Measurements from ENCODE around the gene FERD3L. TPM values are rescaled to one million over a fixed set of nuclear protein-coding genes. Genes with fewer than 3 reads are reported as not detected.

FERD3L gene
- total RNA-seq, 1 experiment from 2014 or later = not detected

DNA sequence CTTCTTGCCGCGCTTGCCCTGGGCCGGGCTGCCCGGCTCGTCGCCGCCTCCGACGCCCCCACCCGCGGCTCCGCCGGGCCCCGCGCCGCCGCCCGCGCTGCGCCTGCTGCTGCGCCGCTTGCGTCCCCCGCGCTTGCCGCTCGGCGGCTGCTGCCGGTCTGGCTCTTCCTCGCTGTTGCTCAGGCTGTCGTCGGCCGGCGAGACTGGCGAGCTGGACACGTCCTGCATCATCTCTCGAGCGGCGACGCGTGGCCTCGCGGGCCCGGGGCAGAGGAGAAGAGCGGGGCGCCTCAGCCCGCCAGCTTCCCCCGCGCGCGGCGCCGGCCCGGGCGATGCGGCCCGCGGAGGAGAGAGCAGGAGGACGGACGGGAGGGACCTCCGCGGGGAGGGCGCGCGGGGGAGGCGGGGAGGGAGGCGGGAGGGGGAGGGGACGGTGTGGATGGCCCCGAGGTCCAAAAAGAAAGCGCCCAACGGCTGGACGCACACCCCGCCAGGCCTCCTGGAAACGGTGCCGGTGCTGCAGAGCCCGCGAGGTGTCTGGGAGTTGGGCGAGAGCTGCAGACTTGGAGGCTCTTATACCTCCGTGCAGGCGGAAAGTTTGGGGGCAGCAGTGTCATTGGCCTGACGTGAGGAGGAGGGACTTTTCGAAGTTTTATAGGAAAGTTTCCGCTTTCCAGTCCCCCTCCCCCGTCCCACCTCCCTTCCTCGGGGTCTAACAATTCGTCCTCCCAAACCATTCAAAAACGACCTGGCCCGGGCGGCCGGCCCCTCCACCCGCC, 27.9 kb downstream of the FERD3L start, which contains the start of gene TWIST1:
Gene TWIST1 (minus strand): TSS at position 546 of the 779 bp plus-strand sequence. CDS start 315 bp downstream, at position 231.
- DNase-seq (ENCODE audit: low read depth) = peak; percentile 90

DNA sequence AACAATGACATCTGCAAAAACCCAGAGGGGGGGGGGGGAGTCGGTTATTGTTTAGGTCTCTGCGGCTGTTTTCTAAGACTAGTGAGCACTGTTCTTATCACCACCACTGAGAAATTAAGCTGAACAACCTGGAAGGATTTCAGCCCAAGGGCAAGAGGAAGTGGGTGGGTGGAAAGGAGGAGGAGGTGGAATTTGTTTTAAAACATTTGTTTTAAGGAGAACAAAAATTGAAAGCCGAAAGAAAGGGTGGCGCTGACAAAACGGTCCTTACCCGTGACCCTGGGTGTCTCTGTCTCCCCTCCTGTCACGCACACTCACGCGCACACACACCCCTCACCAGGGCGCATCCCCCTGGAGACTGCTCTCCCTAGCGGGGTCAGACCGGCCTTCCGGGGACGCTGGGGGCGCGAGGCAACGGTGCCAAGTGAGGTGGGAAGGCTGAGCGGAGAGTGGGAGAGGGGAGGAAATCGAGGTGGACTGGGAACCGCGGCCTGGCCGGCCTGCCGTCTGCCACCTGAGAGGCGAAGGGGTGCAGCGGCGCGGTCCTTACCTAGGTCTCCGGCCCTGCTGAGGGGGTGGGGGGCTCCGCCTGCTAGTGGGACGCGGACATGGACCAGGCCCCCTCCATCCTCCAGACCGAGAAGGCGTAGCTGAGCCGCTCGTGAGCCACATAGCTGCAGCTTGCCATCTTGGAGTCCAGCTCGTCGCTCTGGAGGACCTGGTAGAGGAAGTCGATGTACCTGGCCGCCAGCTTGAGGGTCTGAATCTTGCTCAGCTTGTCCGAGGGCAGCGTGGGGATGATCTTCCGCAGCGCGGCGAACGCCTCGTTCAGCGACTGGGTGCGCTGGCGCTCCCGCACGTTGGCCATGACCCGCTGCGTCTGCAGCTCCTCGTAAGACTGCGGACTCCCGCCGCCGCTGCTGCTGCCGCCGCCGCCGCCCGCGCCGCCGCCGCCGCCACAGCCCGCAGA, 28.8 kb downstream of the FERD3L start:
- DNase-seq (ENCODE audit: low read depth) = peak; percentile 72

DNA sequence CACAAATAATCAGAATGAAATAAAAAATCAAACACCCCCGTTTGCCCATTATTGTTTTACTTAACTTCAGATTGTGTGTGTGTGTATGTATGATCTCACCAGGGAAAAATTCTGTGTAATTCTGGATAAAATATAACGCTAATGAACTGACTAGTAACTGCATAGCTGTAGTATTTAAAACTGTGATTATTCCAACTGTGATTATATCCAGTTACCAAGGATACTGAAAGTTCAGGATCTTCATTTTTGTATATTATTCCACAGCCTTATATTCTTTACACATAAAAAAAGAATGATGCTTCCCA, 30.7 kb downstream of the FERD3L start:
- DNase-seq (ENCODE audit: low read depth) = peak; percentile 59

DNA sequence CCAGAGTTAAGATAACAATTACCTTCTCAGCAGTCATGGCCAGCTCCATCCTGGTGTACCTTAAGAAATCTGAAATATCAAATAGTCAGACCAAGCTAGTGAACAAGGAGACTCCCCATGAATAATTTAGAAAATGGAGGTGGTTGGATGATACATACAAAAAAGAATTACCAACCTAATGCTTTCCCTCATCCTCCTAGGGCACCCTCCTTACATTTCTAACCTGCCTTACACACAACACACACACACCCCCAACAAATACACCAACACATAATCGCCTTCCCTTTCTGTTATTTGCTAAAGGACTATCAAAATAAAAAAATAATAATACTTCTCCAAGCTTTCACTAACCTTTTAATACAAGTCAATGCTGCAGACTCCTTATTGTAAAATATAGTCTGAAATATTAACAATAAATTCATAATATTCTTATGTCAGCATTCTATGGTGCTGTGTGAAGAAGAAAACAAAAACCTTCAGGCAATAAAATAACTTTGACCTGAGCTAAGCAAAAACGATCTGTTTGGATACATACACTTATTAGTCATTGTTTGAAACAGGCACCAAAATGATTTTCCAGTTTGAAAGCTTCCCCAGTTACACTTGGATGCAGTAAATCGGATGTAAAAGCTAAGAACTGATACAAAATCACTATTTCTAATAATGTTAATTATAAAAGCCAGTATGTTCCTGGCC, 31.2 kb downstream of the FERD3L start:
- peak; percentile 50 for DNase-seq (ENCODE audit: low read depth)

DNA sequence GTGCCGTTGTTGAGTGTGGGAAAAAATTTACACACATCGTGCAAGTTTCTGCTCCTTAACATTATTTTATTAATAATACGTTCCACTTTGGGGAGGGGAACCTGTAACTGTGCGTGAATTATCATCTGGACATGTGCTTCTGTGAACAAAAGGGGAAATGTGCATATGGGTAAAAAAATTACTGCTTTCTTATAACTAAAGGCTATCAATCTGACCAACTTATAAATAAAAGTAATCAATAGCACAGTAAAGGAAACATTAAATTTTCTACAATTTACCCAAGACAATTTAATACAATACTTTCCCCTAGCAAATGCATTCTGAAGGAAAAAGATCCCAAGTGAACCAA, 32.2 kb downstream of the FERD3L start:
- no peak for DNase-seq (ENCODE audit: low read depth)

DNA sequence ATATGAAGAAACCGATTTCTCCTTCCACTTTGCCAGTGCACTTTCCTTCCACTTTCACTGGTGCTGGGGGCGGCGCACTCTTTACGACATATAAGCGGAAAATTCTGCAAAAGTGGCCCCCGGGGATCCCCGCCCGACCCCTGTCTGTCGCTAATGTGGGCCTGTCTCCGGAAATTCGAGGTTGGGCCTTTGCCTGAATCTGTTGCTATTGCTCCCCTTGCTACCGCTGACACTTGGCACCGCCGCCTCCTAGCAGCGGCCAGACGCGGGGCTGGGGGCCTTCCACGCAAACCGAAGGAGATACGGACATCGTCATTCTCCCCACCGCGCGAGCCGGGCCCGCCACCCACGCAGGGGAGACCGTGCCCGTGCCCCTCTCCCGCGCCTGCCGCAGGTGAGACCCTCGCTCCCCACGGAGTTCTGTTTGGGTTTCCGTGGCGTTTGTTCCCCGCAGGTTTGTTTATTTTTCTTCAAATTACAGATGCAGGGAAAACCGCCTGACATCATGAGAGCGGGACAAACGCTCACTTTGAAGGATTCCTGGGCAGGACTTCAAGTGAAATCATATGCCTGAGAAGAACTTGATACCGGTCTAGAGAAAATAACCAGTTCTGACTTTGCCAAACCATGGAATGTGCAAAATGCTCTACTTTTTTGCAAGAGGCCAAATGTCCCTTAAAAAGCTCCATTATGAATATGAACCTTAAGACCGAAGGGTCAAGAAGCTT, 32.8 kb downstream of the FERD3L start:
- DNase-seq (ENCODE audit: low read depth) = no peak

DNA sequence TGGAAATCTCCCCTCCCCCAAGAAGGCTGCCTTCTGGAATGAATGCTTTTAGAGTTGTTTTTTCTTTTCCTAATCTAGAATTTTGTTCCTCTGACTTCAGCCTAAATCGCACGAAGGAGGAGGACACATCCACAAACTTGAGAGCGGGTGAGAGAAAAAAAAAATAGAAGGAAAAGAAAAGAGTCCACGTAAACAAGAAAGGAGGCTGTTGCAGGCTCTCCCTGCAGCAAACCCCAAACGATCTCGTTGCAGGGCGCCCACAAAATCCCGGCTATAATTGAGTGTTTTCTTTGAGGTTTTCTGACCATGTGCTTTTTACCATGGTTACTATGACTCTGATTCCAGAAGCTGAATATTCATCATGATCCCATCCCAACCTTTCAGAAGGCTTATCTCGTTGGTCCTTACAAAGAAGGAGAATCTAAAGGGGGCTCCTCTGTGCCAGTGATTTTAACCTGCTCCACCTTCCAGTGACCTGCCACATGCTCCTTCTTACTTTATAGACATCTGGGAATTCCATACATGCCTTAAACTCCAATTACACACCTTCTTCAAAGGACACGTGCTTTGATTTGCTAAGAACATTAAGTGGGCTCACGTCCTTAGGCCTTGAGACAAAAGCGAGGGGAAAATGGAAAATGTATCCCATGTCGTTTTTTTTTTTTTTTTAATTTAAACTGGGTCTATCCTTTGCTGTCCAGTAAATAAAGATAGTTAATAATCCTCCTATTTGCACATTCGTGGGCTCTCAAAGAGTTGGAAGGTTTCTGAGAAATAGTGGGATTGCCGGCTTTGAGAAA, 33.5 kb downstream of the FERD3L start:
- DNase-seq (ENCODE audit: low read depth) = no peak

DNA sequence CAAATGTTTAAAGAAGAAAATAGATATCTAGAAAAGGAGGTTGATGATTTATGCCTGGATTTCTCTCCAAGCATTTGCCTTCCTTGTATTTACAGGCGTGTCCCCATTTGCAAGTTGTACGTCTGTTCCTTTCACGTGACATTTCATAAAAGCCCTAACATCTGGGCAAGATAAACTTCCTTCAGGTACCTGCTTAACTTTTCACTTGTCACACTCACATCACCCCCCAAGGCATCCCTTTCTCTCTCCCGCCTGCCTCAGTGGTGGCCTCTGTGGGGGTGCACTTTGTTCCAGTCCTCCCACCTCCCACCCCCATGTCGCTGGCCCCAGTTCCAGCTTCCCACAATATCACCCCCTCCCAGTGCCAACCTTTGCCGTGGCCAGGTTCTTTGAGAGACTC, 34.4 kb downstream of the FERD3L start:
- no peak for DNase-seq (ENCODE audit: low read depth)

DNA sequence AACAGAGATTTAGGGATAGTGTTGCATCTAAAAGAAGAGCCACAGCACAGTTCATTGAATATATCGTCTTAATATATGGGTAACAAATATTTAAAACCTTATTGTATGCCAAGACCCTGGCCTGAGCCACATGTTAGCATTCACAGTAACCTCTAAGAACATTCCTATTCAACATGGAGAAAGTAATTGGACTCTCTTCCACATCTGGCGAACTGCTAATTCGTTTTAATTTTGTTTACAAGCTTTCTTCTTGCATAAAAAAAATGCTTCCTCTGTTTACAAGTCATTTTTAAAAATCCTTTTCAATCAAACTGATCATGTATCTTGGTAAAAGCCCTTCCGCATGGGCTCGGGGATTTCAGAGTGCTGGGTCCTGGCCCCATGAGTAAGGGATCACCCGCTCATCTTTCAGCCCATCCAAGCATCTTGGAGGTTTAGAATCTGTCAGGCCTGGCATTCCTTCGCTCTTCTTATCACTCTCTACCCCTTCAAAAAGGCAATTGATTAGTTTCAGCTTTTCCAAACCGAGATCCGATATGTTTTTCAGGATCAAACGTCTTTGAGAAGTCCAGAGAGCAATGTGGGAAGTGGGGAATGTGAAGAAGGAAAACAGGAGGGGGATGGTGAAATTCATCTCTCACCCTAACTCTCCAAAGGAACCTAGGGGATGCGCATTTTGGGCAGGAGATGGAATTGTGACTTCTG, 35.0 kb downstream of the FERD3L start:
- DNase-seq (ENCODE audit: low read depth) = no peak

DNA sequence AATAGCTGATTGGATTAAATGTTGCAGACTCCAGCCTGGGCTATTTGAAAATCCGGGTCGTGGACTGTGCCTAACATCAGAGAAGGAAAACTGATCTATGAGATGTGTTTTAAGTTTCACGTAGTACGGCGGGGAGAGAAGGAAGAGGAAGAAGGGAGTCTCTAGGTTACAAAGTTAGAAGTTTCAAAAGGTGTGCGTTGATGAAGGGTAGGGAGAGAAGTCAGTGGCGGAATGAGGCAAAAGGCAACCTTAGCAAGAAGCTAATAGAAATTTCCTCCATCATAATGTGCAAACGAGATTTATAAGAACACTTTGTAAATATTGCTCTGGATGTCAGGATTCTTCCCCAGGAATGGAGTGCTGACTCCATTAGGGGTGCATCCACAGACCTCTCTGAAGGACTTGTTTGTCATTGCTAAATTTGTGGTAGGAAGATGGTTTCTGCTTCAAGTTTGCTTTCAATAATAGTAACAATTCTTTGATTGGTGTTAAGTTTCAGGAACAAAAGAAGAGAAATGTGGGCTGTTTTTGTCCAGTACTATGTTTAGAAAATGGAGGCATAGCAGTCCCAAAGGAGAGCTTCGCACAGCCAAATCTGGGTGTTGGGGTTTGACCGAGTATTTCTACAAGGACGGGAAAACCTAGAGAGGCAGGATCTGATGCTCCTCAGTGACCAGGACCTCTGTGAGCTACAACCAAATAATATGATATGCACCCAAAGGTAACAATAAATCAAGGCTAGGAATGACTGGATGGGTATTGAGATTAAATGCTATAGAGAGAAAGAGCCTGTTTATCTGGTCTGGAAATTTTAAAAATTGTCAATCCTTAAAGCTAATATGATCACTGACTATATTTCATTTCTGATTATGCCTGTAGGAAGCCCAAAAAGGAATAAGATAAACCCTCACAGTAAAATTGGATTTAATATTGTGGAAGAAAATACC, 35.9 kb downstream of the FERD3L start:
- DNase-seq (ENCODE audit: low read depth) = no peak

DNA sequence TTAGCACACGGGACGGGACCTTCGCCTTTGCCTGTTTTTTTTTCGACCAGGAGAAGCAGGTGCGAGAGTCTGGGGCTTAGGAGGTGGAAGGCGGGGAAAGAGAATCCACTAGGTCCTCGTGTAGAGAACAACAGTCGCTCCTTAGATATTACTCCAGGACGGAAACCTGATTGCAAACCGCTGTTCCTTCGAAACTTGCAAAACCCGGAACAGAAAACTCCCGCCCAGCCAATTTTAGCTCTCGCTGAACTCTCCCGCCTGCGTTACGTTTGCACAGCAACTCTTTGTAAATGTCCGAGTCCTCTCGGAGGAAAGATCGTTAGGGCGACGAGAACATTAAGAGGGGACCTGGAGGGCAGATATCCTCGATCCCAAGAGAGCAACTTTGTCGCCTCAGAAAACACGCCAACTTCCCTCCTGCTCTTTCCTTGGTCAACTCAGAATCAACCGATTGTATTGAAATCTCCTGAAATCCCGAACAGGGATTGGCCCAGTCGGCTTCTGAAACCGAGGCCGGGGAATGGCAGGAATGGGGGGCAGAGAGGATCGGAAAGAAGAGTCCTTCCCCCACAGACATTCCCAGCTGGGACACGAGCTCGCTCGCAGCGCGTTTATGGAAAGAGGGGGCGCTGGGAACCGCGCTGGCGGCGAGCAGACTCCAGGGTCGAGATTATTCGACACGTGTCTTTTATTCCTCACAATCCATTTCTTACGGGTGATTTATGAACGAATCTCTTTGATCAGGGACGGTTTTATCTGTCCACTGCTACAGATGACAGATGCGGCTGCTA, 37.7 kb downstream of the FERD3L start:
- DNase-seq (ENCODE audit: low read depth) = peak; percentile 77

DNA sequence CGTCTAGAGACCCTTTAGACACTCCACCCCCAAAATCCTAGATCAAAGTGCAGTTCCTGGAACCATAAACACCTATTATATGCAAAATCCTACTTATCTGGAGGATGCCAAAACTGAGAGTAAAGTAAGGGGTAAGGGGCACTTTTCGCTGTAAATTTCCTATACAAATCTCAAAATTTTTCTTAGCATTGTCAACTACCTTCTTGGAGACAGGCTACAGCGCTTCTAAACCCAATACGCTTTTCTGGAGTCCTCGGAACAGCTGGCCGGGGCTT, 38.2 kb downstream of the FERD3L start:
- DNase-seq (ENCODE audit: low read depth) = no peak

DNA sequence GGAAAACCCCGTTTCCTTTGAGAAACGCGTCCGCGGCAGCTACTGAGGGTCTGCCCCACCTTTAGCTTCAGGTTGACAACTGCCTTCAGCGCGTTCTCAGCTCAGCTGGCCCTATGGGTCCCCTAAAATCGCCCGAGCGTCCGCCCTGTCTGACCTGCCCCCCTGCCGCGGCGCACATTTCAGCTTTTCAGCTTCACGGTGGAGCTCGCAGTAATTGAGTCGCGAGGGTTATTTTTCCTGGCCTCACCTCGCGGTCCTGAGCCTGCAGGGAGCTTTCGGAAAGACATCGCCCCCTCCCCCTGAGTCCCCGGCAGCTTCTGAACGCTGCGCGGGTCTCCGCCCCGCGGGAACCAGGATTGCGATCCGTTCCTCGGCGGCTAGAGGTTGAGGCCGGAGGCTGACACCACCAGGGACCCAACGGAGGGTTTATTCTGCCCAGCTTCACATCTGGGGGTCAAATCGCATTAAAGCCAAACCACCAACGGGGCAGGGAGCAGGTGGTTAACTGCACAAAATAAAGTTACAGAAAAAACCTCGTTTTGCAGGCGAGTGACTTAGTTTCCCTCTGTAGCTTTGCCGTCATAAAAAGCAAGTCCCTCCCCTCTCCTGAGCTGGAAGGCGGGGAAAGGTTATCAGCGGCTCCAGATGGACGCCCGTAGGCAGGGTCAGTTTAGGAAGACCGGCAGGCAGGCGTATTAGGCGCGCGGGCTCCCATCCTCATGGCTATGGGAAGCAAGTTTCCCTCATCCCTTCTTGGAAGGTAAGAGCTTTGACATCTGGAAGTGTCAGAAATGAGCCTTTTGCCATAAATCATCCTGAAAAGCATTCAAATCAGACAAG, 38.8 kb downstream of the FERD3L start:
- peak; percentile 40 for DNase-seq (ENCODE audit: low read depth)

DNA sequence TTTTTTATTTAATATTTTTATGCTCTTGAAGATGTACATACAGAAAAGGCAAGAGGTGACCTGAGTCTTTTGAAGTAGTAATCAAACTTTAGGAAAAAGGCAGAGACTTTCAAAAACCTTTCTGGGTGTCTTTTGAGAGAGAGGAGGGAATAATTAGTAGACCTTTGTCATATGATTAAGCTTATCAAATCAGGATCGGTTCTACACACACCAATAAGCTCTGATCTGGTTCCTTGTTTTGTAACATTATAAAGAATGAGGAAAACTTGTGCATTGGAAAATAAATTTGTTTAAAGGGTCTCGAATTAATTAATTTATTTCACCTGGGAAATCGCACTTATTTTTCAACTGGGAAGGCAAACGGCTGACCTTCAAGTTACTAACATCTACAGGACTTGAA, 39.7 kb downstream of the FERD3L start:
- DNase-seq (ENCODE audit: low read depth) = no peak

DNA sequence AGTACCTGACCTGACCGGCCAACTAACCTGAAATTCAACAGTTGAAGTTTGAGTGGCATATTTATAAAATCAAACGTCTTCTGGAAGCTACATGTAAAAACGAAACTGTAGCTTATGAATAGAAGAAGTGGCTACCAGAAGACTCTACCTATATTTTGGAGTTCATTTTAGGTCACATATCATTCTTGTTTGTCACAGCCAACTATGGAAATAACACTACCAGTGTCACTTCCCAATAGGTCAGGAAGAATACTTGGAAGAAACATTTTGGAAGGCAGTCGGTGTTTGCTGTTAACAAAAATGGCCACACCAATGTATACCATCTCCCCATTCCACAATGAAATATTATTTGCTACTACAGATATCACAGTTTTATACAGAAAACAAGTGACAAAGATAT, 40.4 kb downstream of the FERD3L start:
- no peak for DNase-seq (ENCODE audit: low read depth)

DNA sequence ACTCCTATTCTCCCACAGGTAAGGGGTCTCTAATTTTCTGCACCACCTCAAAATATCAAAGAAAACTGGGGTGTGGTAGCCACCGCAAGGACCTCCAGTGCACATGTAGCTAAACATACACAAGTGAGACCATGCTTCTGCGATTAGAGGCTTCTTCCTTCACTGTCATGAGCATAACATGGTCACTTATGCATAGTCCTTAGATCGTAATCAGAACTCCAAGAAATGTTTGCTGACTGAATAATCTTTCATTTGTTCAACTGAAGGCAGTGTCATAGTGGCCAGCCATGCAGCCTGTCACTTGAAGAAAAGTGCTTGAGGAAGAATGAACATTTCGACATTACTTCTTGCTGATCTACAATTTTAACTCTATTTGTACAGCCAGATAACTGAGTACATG, 42.3 kb downstream of the FERD3L start:
- DNase-seq (ENCODE audit: low read depth) = no peak

DNA sequence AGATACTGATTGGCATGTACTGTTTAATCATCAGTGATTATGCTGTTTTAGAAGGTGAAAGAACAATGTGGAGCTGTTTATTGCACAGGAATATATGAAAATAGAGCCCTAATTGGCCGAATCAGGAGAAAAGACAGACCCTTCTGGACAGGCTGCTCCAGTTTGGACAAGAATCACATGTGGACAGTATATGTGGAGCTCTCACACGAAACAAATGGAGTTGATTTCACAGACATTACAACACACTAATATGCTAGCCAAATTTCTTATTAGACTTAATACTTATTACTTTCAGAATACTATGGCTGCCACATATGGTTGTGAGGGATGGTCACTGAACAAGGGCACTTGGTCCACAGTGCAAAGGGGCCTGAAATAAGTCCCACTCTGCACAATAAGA, 43.3 kb downstream of the FERD3L start:
- DNase-seq (ENCODE audit: low read depth) = no peak

DNA sequence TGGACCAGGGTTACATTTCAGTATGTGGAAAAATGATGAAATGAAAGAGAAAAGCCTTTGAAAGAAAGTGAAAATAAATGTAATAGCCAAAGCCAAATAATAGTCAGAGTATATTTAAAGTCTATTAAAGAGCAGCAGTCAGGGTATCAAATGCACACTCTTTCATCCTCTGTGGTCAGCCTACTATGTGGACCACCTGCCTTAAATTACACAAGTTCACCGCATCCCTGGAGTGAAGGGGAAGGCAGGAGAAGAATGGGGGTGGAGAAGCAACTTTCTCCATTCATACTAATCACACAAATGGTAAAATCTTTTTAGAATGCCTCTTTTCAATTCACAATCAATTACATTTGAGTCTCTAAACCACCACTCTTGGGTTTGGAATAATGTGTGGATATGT, 43.7 kb downstream of the FERD3L start:
- DNase-seq (ENCODE audit: low read depth) = no peak
